IMR-90 (cell line): ENCODE data around the gene RAB11A. TPM values are rescaled to one million over a fixed set of nuclear protein-coding genes. Genes with fewer than 3 reads are reported as not detected.

Experiments
- ATAC-seq: fragments of 200-7000 bp; cut with Tn5 transposase; 2 replicates; pipeline ENCODE4 v1.9.1; 2020; ENCODE audit warnings: low read depth, mild to moderate bottlenecking, moderate library complexity
- BruUV-seq: library from RNA; stranded (reverse); fragments of 400-500 nt; replicated peaks from 2 replicates; lab custom pipeline; 2021; lab: Mats Ljungman, UMichigan
- CTCF ChIA-PET: fragments of 300-600 bp; formaldehyde crosslinking; extraction: SDS; loops from one replicate; lab custom pipeline; 2021; ENCODE audit warnings: antibody characterized with exemption; lab: Yijun Ruan, JAX
- POLR2A ChIA-PET: fragments of 300-600 bp; sonication (Branson Sonifier 250); formaldehyde crosslinking; loops from one replicate; lab custom pipeline; 2022; ENCODE audit warnings: antibody characterized with exemption; ENCODE audit not compliant: unreplicated experiment; lab: Charles Lee
- DNase-seq: peaks from one replicate; pipeline ENCODE4 v3.0.0; 2013
- H2AFZ ChIP-seq: replicated peaks from 2 replicates; pipeline ENCODE3; 2013; ENCODE audit warnings: low read length, mild to moderate bottlenecking; ENCODE audit not compliant: poor library complexity
- H2AK5ac ChIP-seq: 2 replicates; pipeline ENCODE4 v1.6.1; 2013; ENCODE audit warnings: low read depth, low read length, inconsistent platforms
- H2AK9ac ChIP-seq: replicated peaks from 2 replicates; pipeline ENCODE3; 2013; ENCODE audit warnings: mild to moderate bottlenecking, low read depth, low read length, moderate library complexity; ENCODE audit not compliant: poor library complexity
- H2BK120ac ChIP-seq: 2 replicates; pipeline ENCODE4 v1.6.1; 2013; ENCODE audit warnings: low read depth, low read length, inconsistent platforms
- H2BK15ac ChIP-seq: 3 replicates; pipeline ENCODE4 v1.6.1; 2013; ENCODE audit warnings: low read depth, low read length, inconsistent platforms
- H2BK20ac ChIP-seq: 2 replicates; pipeline ENCODE4 v1.6.1; 2013; ENCODE audit warnings: low read depth, mild to moderate bottlenecking, inconsistent platforms, low read length, moderate library complexity
- H2BK5ac ChIP-seq: 2 replicates; pipeline ENCODE4 v1.6.1; 2013; ENCODE audit warnings: mild to moderate bottlenecking, low read depth, low read length, inconsistent platforms; ENCODE audit not compliant: poor library complexity, severe bottlenecking
- H3K14ac ChIP-seq: replicated peaks from 2 replicates; pipeline ENCODE4 v1.6.1; 2013; ENCODE audit warnings: low read depth, low read length, inconsistent platforms
- H3K18ac ChIP-seq: 2 replicates; pipeline ENCODE4 v1.6.1; 2013; ENCODE audit warnings: low read depth, low read length, control low read depth
- H3K23ac ChIP-seq: 2 replicates; pipeline ENCODE4 v1.6.1; 2013; ENCODE audit warnings: low read depth, low read length, inconsistent platforms
- H3K27ac ChIP-seq: 2 replicates; pipeline ENCODE4 v1.5.1; 2013; ENCODE audit warnings: mild to moderate bottlenecking, control low read depth, low read length; ENCODE audit not compliant: insufficient read depth
- H3K27me3 ChIP-seq: 2 replicates; pipeline ENCODE4 v1.6.1; 2013; ENCODE audit warnings: low read length; ENCODE audit not compliant: control insufficient read depth, insufficient read depth
- H3K36me3 ChIP-seq: 2 replicates; pipeline ENCODE4 v1.6.1; 2013; ENCODE audit warnings: low read length, mixed read lengths; ENCODE audit not compliant: control insufficient read depth, insufficient read depth
- H3K4ac ChIP-seq: 2 replicates; pipeline ENCODE4 v1.6.1; 2013; ENCODE audit warnings: low read depth, low read length, inconsistent platforms
- H3K4me1 ChIP-seq: 2 replicates; pipeline ENCODE4 v1.6.1; 2013; ENCODE audit warnings: low read length, mixed read lengths; ENCODE audit not compliant: control insufficient read depth, insufficient read depth
- H3K4me2 ChIP-seq: 2 replicates; pipeline ENCODE4 v1.6.1; 2013; ENCODE audit warnings: low read depth, mild to moderate bottlenecking, control low read depth, low read length, moderate library complexity
- H3K4me3 ChIP-seq: 2 replicates; pipeline ENCODE4 v1.5.1; 2013; ENCODE audit warnings: low read depth, mild to moderate bottlenecking, control low read depth, low read length, moderate library complexity; ENCODE audit not compliant: insufficient read depth
- H3K56ac ChIP-seq: 2 replicates; pipeline ENCODE4 v1.6.1; 2013; ENCODE audit warnings: low read length, inconsistent platforms; ENCODE audit not compliant: insufficient read depth; ENCODE audit errors: extremely low read depth
- H3K79me1 ChIP-seq, 2 experiments: 2 replicates each; pipeline ENCODE4 v1.6.1; 2013; ENCODE audit warnings: low read length in 2 of 2, inconsistent platforms in 1 of 2, low read depth in 1 of 2
- H3K9ac ChIP-seq: 2 replicates; pipeline ENCODE4 v1.6.1; 2013; ENCODE audit warnings: low read depth, low read length, control low read depth
- H3K9me1 ChIP-seq: 2 replicates; pipeline ENCODE4 v1.6.1; 2013; ENCODE audit warnings: low read length, inconsistent platforms; ENCODE audit not compliant: insufficient read depth
- H3K9me3 ChIP-seq: 2 replicates; pipeline ENCODE4 v1.6.1; 2013; ENCODE audit warnings: low read length; ENCODE audit not compliant: control insufficient read depth, insufficient read depth
- H4K20me1 ChIP-seq: 2 replicates; pipeline ENCODE4 v1.6.1; 2013; ENCODE audit warnings: low read length, inconsistent platforms; ENCODE audit not compliant: insufficient read depth
- H4K5ac ChIP-seq: 2 replicates; pipeline ENCODE4 v1.6.1; 2013; ENCODE audit warnings: mild to moderate bottlenecking, low read depth, low read length, control low read depth
- H4K8ac ChIP-seq, 2 experiments: 2 replicates each; pipeline ENCODE4 v1.6.1; 2013; ENCODE audit warnings: low read depth in 2 of 2, low read length in 2 of 2, control low read depth in 1 of 2, inconsistent platforms in 1 of 2
- H4K91ac ChIP-seq: 2 replicates; pipeline ENCODE4 v1.6.1; 2013; ENCODE audit warnings: low read depth, low read length, inconsistent platforms; ENCODE audit not compliant: insufficient read depth
- CEBPB ChIP-seq: IDR thresholded peaks from 2 replicates; pipeline ENCODE4 v1.6.1; 2012; ENCODE audit warnings: low read depth, low read length, improper control_type of control experiment
- MAZ ChIP-seq: IDR thresholded peaks from 2 replicates; pipeline ENCODE4 v1.6.1; 2012; ENCODE audit warnings: low read depth, mild to moderate bottlenecking, low read length, improper control_type of control experiment, moderate library complexity, borderline replicate concordance
- RFX5 ChIP-seq: IDR thresholded peaks from 2 replicates; pipeline ENCODE4 v1.8.0; 2012; ENCODE audit warnings: low read depth, mild to moderate bottlenecking, low read length, moderate library complexity
- WGBS, 2 experiments: methylation state at CpG; one replicate each; pipeline versions ENCODE4 v1.1.5 to v1.1.7; 2013; ENCODE audit warnings: missing lambda C conversion rate in 2 of 2; ENCODE audit not compliant: insufficient read length in 1 of 2; ENCODE audit errors: extremely low coverage in 2 of 2; 5-methylcytosine and 5-hydroxymethylcytosine counted together
- dilution Hi-C: fragments of 300-500 bp; cut with HindIII; formaldehyde crosslinking; loops from one replicate; pipeline ENCODE4 v1.14.3; 2018; ENCODE audit warnings: low sequenced_read_pairs; ENCODE audit not compliant: unreplicated experiment
- in situ Hi-C: fragments of 300-500 bp; cut with MboI; formaldehyde crosslinking; loops from 3 replicates; pipeline ENCODE4 v1.14.3; 2019; ENCODE audit warnings: low sequenced_read_pairs, inconsistent platforms, mixed read lengths
- intact Hi-C: fragments of 100-400 bp; cut with micrococcal nuclease; formaldehyde crosslinking; loops from 2 replicates; pipeline ENCODE4 v1.10.0; 2022
- polyA plus RNA-seq, 3 experiments: library from polyadenylated mRNA; depleted of rRNA; stranded (reverse); fragments of >200 nt; gene quantifications; 2 replicates each; pipeline ENCODE4 v1.2.3, GENCODE V29; 2012; ENCODE audit warnings: low replicate concordance in 1 of 3
- total RNA-seq: library from RNA; depleted of rRNA; stranded (reverse); fragments of >200 nt; gene quantifications from 2 replicates; pipeline ENCODE4 v1.2.3, GENCODE V29; 2012
- TF ChIP-seq, protein P1 (sequence below): fragments of 150-350 bp; IDR thresholded peaks from 2 replicates; pipeline ENCODE4 v1.6.1; 2016; ENCODE audit warnings: low read depth, mild to moderate bottlenecking, low read length, moderate library complexity, borderline replicate concordance

RAB11A gene
- total and polyA plus RNA-seq, 2 of the 4 experiments (the other 2 are of a cell fraction) = 341 to 462 TPM

DNA sequence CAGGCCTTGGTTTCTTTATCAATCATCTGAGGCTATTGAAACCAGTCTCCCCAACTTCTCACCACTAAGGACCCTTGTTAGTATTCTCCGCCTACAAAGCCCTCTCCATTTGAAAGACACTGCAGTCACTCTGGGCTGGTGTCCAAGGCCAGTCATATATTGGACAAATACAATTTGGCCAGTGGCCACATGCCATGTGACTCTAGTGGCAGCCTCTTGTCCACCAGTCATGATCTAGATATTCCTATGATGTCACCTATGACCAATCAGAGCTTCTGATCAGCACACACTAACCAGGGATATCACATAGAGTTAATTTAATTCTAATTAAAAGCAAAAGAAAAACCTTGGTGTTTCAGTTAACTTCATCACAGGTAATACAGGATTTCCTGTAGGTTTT, 68.2 kb downstream of the RAB11A start:
- H2BK5ac ChIP-seq = no peak overlapping the region
- no peaks in the 10 kb centered on the region; the same call in 1 of the 2 replicates for H4K20me1 ChIP-seq
- no peaks in the 10 kb centered on the region for H3K9me3 ChIP-seq
- H3K4me3 ChIP-seq = no peak overlapping the region
- H2AK5ac ChIP-seq = no peak overlapping the region
- peaks cover 6% of the 10 kb centered on the region for H3K4me1 ChIP-seq
- no peaks in the 10 kb centered on the region for H3K9me1 ChIP-seq
- H3K4me2 ChIP-seq = no peak overlapping the region
- H3K9ac ChIP-seq = no peak overlapping the region
- H2BK20ac ChIP-seq = no peak overlapping the region
- TF ChIP-seq RFX5 (no peak), MAZ (no peak), CEBPB (no peak)
- TF ChIP-seq, protein P1, sequence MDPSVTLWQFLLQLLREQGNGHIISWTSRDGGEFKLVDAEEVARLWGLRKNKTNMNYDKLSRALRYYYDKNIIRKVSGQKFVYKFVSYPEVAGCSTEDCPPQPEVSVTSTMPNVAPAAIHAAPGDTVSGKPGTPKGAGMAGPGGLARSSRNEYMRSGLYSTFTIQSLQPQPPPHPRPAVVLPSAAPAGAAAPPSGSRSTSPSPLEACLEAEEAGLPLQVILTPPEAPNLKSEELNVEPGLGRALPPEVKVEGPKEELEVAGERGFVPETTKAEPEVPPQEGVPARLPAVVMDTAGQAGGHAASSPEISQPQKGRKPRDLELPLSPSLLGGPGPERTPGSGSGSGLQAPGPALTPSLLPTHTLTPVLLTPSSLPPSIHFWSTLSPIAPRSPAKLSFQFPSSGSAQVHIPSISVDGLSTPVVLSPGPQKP = no peak
- no peak overlapping the region for H2BK15ac ChIP-seq
- CTCF ChIA-PET = no interaction called here
- no peaks in the 10 kb centered on the region for H3K79me1 ChIP-seq
- no peak overlapping the region for H2AFZ ChIP-seq
- POLR2A ChIA-PET = no interaction called here
- H3K14ac ChIP-seq = no peak overlapping the region
- no peak overlapping the region for H3K23ac ChIP-seq
- H2AK9ac ChIP-seq = no peak overlapping the region
- peaks cover 16% of the 10 kb centered on the region for H3K27me3 ChIP-seq
- no peak overlapping the region for H3K4ac ChIP-seq
- H3K56ac ChIP-seq = no peak overlapping the region
- peak; percentile 15 for DNase-seq
- no peak overlapping the region for H3K18ac ChIP-seq
- H4K5ac ChIP-seq = no peak overlapping the region
- H2BK120ac ChIP-seq = no peak overlapping the region
- ATAC-seq = no peak
- dilution Hi-C loops (no loop called here), in situ Hi-C loops (no loop called here), intact Hi-C loops (no loop called here)
- BruUV-seq = no TSS peak
- H4K91ac ChIP-seq = no peak overlapping the region
- H4K8ac ChIP-seq = no peak overlapping the region
- 88% methylated on average over 1 of the region's 1 CpG; no CpG with 5 or more reads in 1 of the 2 experiments for WGBS, 2 experiments
- H3K36me3 ChIP-seq = no peaks in the 10 kb centered on the region
- H3K27ac ChIP-seq = no peak overlapping the region
